Breast epithelium (tissue), 4 donors: ENCODE measurements around the gene GPR39. TPM values are rescaled to one million over a fixed set of nuclear protein-coding genes. Genes with fewer than 3 reads are reported as not detected.

ENCODE experiments used
- DNase-seq, 2 donors: peaks; one replicate each; pipeline ENCODE4 v3.0.0-alpha.2; 2019; ENCODE audit warnings: low spot score in 2 of 2
- H3K27ac ChIP-seq, 2 donors: fragments of 200-600 bp; sonication (generic) in 1 of 2; one replicate each; pipeline ENCODE4 v1.5.1; 2016 to 2019; ENCODE audit warnings: mild to moderate bottlenecking in 1 of 2
- H3K27me3 ChIP-seq, 2 donors: fragments of 200-600 bp; sonication (generic) in 1 of 2; one replicate each; pipeline versions ENCODE4 v1.5.1 to v1.6.0; 2017 to 2019; ENCODE audit warnings: control low read depth in 1 of 2, mild to moderate bottlenecking in 1 of 2
- H3K36me3 ChIP-seq: fragments of 200-600 bp; one replicate; pipeline ENCODE4 v1.5.1; 2019
- H3K4me1 ChIP-seq, 2 donors: fragments of 200-600 bp; sonication (generic); one replicate each; pipeline ENCODE4 v1.5.1; 2016 to 2019; ENCODE audit warnings: control low read depth in 1 of 2
- H3K4me3 ChIP-seq, 3 donors: fragments of 200-600 bp; sonication (generic); 1 replicate in 2 of 3; 2 replicates in 1 of 3; pipeline ENCODE4 v1.5.1; 2016 to 2019; ENCODE audit warnings: mild to moderate bottlenecking in 3 of 3, moderate library complexity in 2 of 3
- H3K9me3 ChIP-seq, 2 donors: fragments of 200-600 bp; sonication (generic) in 1 of 2; one replicate each; pipeline ENCODE4 v1.5.1; 2016 to 2019; ENCODE audit warnings: control low read depth in 1 of 2
- CTCF ChIP-seq, 3 donors: fragments of 450-650 bp; IDR thresholded peaks; one replicate each; pipeline ENCODE4 v1.5.1; 2016 to 2017; ENCODE audit warnings: antibody characterized with exemption in 3 of 3, mild to moderate bottlenecking in 3 of 3, moderate library complexity in 3 of 3
- POLR2A ChIP-seq: fragments of 450-650 bp; IDR thresholded peaks from one replicate; pipeline ENCODE4 v1.6.1; 2016; ENCODE audit warnings: antibody characterized with exemption, mild to moderate bottlenecking, moderate library complexity
- POLR2AphosphoS5 ChIP-seq, 3 donors: sonication (generic); formaldehyde crosslinking; IDR thresholded peaks; one replicate each; pipeline ENCODE4 v1.6.1; 2017; ENCODE audit warnings: antibody characterized with exemption in 3 of 3
- intact Hi-C: fragments of 100-400 bp; cut with DNase I; formaldehyde crosslinking; loops from one replicate; pipeline ENCODE4 v1.15.1; 2023; ENCODE audit warnings: low total_unique reads
- total RNA-seq, 3 donors: library from RNA; depleted of rRNA; stranded (reverse); fragments of >200 nt; gene quantifications; one replicate each; pipeline ENCODE4 v1.1.0, GENCODE V29; 2016

GPR39 gene
- total RNA-seq, 3 donors from 2014 or later, result 0.16 to 10.4 (median 8.2) TPM

- intact Hi-C loops, result no loop called here
Observed at GRCh38 chr2:132407784-132408183, 8.8 kb upstream of the GPR39 start.

GRCh38 chr2:132412021-132412420, 4.6 kb upstream of the GPR39 start:
- Histone ChIP-seq H3K27me3 (no peaks in the 10 kb centered on the region), H3K4me1 (no peaks in the 10 kb centered on the region), H3K4me3 (no peak overlapping the region), H3K27ac (no peak overlapping the region), H3K9me3 (no peaks in the 10 kb centered on the region), H3K36me3 (no peaks in the 10 kb centered on the region)
- no peak for DNase-seq
- intact Hi-C loops, result no loop called here
- no peak for TF ChIP-seq POLR2AphosphoS5 (IDR thresholded peaks at IDR 0.05)
- TF ChIP-seq CTCF (IDR thresholded peaks at IDR 0.05), result no peak
- TF ChIP-seq POLR2A, result no peak

More at GRCh38 chr2:132407784-132408183, 8.8 kb upstream of the GPR39 start:
- H3K36me3 ChIP-seq, result no peaks in the 10 kb centered on the region
- no peak overlapping the region for H3K4me3 ChIP-seq
- DNase-seq, result no peak
- no peaks in the 10 kb centered on the region for H3K4me1 ChIP-seq
- TF ChIP-seq POLR2A, result no peak
- no peak for TF ChIP-seq CTCF (IDR thresholded peaks at IDR 0.05)
- no peak for TF ChIP-seq POLR2AphosphoS5 (IDR thresholded peaks at IDR 0.05)
- H3K27me3 ChIP-seq, result no peaks in the 10 kb centered on the region
- no peak overlapping the region for H3K27ac ChIP-seq
- H3K9me3 ChIP-seq, result no peaks in the 10 kb centered on the region

GRCh38 chr2:132414081-132414480, 2.5 kb upstream of the GPR39 start:
- no peak for DNase-seq
- H3K27me3 ChIP-seq, result no peaks in the 10 kb centered on the region
- H3K9me3 ChIP-seq, result no peaks in the 10 kb centered on the region
- no peak overlapping the region for H3K4me3 ChIP-seq
- no peaks in the 10 kb centered on the region for H3K4me1 ChIP-seq
- intact Hi-C loops, result no loop called here
- TF ChIP-seq POLR2A, result no peak
- no peak for TF ChIP-seq CTCF (IDR thresholded peaks at IDR 0.05)
- no peak for TF ChIP-seq POLR2AphosphoS5 (IDR thresholded peaks at IDR 0.05)
- H3K27ac ChIP-seq, result no peak overlapping the region
- H3K36me3 ChIP-seq, result no peaks in the 10 kb centered on the region

- TF ChIP-seq POLR2AphosphoS5 (IDR thresholded peaks at IDR 0.05) (no peak), CTCF (IDR thresholded peaks at IDR 0.05) (no peak), POLR2A (no peak)
- Histone ChIP-seq H3K9me3 (no peaks in the 10 kb centered on the region), H3K27ac (peak overlapping the region in 1 of 2 donors; percentile 87), H3K4me3 (peak overlapping the region; percentile 50 to 78 (median 62)), H3K36me3 (no peaks in the 10 kb centered on the region), H3K27me3 (no peaks in the 10 kb centered on the region), H3K4me1 (no peaks in the 10 kb centered on the region)
- intact Hi-C loops, result no loop called here
- DNase-seq, result no peak
Observed at GRCh38 chr2:132415256-132415914, 1.2 kb upstream of the GPR39 start.

GRCh38 chr2:132415915-132416722, 486 bp upstream of the GPR39 start:
- TF ChIP-seq POLR2A, result no peak
- no peak for TF ChIP-seq CTCF (IDR thresholded peaks at IDR 0.05)
- TF ChIP-seq POLR2AphosphoS5 (IDR thresholded peaks at IDR 0.05), result no peak
- peak overlapping the region; percentile 70 to 87 for H3K27ac ChIP-seq
- intact Hi-C loops, result no loop called here
- peak; percentile 36 to 72 for DNase-seq
- peak overlapping the region; percentile 50 to 78 (median 62) for H3K4me3 ChIP-seq
- no peaks in the 10 kb centered on the region for H3K4me1 ChIP-seq
- no peaks in the 10 kb centered on the region for H3K9me3 ChIP-seq
- H3K36me3 ChIP-seq, result no peaks in the 10 kb centered on the region
- no peaks in the 10 kb centered on the region for H3K27me3 ChIP-seq
